UCSD-AML1 (cell line): Measurements from ENCODE around the gene BDP1.
"Not testable (repeated sequence)": the region's sequence is repeated elsewhere in the genome, so short reads cannot be mapped to it uniquely, and the experiment has no call there.

Experiments used
- DNase-seq: peaks from one replicate; lab custom pipeline; 2025; ENCODE audit not compliant: unreplicated experiment; lab: John Stamatoyannopoulos, UW

Gene BDP1, protein sequence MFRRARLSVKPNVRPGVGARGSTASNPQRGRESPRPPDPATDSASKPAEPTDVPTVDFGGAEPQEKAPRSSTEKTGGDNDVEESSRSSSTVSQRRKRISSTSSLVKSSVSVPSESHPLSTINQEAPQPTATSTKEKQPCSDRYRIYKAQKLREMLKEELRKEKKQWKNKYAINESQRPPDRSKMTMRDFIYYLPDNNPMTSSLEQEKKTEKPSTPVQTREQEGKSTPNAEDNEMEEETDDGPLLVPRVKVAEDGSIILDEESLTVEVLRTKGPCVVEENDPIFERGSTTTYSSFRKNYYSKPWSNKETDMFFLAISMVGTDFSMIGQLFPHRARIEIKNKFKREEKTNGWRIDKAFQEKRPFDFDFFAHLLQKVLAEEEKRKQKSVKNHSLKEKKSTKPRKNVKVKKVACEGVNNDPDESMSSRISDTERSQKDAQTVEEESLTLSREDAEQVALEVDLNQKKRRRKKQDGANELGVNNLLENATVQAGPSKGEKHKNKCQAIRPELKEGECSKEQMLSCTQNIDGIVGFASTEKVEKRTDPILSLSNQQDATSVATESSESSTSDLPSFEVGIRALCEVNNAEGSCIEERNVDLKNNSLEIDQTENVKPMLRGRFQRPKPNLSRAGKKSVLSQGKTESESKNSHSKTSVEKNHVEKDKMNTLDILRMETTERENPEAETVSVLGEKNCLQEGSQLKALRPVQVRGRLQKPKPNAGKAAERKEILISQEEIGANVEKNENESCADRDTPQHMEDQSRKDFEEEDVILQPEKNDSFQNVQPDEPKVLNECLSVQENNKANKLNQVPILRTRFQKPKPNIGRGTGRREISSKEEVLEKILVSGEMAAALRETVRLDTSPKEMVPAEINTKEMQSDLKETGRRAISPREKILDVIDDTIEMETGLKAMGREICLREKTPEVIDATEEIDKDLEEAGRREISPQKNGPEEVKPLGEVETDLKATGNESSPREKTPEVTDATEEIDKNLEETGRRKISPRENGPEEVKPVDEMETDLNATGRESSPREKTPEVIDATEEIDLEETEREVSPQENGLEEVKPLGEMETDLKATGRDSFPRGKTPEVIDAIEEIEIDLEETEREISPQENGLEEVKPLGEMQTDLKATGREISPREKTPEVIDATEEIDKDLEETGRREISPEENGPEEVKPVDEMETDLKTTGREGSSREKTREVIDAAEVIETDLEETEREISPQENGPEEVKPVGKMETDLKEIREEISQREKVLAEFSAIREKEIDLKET (N-terminal part only)

DNA sequence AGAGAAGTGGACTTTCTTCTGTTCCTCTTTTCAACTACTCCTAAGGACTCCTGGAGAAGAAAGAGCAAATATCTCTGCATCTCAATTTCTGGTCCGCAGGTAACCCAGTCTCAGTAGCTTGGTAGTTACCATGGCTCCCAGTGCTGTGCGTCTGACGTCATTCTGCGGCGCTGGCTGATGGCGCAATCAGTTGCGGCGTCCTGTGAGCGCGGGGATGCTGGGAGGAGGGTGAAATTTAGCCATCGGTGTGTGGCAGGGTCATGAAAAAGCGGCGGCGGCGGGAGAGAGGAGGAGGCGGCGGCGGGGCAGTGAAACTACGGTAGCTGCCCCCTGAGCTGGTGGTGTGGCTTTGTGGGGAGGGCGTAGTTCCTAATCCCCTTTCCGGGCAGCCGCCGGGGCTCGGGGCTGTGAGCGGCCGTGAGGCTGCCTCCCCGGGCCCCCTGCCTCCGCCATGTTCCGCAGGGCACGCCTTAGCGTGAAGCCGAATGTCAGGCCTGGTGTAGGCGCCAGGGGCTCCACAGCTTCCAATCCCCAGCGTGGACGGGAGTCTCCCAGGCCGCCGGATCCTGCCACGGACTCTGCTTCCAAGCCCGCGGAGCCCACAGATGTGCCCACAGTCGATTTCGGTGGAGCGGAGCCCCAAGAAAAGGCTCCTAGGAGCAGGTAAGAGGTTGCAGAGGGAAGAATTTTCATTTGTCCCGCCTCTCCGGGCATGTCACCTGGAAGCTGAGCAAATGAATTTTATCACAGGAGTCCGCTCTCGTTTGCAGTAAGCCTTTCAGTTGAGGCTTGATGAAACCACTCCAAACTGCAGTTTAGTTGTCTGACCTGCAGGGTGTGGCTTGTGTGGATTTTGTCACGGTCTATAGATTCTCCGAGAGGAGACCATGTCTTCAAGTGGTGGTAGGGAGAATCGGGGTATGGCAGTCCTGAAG lies at the start of gene BDP1:
Gene BDP1 (plus strand): TSS at position 225 of the 935 bp plus-strand sequence. CDS start 227 bp downstream, at position 452.
- DNase-seq: peak; percentile 92

DNA sequence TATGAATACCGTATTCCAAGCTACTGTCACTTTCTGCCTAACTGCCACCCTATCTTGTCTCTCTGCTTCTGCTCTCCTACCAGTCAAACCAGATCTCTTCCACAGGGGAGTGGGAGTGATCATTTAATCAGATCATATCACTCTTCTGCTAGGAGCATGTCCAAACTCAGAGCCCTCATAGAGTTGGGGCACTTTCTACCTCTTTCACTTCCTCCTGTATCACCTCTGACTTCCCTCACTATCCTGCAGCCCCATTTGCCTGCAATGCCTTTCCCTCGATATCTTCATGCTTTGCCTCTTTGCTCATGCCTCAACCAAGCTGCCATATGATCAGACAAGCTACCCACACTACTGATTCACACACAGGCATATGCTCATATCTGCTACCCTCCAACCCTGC lies 45.4 kb upstream of the BDP1 start:
- not testable (repeated sequence) for DNase-seq

DNA sequence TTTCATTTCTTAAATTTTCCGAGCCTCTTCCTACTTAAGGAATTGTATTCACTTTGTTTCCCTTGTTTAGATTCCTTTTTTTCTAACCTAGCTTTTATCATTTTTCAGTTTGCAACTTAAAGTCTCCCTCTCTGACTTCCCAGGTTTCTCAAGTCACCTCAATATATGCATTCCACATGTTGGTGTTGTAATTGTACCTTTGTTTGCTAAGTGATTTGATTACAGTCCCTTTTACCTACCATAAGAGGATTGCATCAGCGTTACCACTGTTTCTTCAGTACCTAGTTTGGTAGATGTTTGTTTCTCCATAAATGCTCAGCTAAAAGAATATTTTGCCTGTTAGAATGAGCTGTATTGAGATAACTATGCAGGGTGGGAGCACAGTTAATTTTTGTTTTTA lies 39.8 kb upstream of the BDP1 start:
- DNase-seq: not testable (repeated sequence)

DNA sequence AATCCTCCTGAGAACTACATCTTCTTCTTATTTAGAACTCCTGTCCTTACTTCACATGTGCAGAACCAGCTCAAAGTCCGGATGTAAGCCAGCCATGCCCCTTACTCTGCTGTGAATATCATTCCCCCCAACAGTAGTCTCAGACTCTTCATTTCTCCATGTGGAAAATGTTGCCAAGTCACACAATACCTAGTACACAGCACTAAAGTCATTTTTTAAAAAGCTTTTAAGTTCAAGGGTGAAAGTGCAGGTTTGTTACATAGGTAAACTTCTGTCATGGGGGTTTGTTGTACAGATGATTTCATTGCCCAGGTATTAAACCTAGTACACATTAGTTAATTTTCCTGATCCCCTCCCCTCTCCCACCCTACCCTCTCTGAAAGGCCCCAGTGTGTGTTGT lies 37.4 kb upstream of the BDP1 start:
- not testable (repeated sequence) for DNase-seq

DNA sequence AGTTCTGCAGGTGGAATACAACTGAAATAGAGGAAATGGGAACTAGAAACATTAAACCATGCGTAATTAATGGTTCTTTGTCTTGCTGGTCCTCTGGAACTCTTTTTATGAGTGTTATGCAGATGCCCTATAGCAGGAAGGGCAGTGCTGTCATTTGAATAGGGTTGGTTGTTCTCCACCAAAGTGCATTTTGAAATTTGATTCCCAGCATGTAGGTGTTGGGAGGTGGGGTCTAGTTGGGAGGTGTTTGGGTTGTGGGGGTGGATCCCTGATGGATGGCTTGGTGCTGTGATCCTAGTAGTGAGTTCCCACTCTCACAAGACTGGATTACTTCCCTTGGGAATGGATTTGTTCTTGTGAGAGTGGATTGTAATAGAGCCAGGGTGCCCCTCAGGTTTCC lies 34.2 kb upstream of the BDP1 start:
- DNase-seq: not testable (repeated sequence)

DNA sequence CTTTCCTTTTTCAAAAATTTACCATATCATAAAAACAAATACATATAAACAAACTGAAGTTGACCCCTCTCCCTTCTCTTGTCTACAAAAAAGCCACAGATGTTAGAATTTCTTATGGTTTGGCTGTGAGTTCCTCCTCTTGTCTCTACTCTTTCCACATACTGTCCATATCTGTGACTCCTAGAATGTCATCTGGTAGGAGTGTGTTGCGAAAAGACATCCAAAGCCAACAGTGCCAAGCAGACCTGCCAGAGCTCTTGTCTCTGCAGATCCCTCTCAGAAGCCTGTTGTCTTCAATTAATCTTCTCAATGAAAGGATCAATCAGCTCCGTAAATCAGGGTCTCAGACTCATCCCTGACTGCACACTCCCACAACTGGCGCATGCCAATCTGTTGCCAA lies 31.6 kb upstream of the BDP1 start:
- not testable (repeated sequence) for DNase-seq

DNA sequence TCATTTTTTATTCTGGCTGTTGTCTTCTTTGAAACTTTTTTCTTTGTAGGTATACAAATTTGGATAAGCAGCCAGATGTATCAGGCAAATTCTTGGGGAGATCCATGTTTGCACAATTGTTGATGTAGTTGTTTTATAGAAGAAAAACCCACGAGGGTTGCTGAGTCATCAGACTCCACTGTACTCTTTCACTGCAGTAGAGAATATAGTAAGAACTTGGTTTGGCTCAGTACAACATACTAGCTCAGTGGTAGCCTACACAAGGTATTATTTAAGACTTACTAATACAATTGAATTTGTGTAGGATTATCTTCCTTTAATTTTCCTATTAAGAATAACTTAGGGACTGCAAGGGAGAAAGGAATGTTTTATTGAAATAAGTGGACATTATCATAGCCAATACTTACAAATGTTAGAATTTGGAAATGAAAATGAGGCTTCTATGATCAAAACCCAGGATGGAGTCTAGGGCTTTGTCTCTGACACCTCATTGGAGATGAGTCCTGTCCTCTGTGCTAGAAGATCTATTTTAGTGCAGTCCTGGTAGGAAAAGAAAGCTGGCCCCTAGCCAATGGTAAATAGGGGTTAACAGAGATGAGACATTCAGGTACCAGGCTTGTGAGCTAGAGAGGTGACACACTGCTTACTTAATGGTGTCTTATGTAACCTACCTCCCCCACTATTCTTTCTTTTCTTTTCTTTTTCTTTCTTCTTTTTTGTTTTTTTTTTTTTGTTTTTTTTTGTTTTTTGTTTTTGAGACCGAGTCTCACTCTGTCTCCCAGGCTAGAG lies 28.6 kb upstream of the BDP1 start:
- not testable (repeated sequence) for DNase-seq

DNA sequence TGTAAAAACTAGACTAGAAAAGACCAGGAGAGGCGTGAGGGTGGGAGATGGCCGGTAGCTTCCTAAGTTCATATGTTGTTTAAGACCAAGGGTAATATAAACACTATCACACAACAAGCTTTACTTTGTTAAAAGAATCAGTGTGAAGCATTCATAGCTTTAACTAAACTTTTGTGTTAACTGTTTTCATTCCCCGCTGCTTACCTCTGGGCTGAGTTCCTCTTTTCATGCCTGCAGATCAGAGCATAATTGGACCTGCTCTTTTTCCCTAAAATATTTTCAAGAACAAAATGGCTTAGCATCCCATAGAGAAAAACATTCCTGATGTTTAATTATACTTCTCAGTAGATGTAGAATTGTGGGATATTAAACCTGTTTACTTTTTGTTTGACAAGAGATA lies 23.0 kb upstream of the BDP1 start:
- not testable (repeated sequence) for DNase-seq

DNA sequence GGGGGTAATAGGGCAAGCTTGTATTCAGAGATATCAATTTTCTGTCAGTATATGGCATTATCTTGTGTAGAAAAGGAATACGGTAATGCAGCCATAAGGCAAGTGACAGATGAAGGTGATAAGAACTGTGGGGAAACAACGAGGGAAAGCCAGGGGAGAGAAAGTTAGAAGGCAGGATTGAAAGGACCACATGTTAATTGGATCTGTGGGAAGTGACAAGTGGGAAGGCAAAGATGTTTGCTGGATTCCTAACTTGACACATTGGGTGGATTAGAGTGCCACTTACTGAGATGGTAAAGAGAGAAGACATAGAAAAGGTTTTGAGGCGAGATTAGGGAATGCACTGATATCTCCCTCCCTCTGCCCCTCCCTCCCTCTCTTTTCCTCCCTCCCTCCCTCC lies 20.6 kb upstream of the BDP1 start:
- DNase-seq: not testable (repeated sequence)

DNA sequence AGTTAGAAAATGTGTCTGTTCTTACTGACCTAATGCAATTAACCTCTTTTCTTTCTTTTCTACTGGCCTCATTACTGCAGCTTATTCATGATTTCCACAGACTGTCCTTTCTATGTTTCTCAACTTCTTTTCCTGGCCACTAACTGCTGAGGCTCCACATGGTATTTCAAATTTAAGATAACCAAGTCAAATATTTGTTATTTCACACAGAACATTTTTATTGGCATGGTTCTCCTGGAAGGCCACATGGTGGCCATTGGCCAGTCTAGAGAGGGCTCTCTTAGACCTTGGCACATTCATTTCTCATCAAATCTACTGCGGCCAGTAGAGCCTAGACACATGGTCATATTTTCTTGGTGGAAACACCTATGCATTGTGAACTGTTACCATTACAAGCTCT lies 13.9 kb upstream of the BDP1 start:
- DNase-seq: not testable (repeated sequence)

DNA sequence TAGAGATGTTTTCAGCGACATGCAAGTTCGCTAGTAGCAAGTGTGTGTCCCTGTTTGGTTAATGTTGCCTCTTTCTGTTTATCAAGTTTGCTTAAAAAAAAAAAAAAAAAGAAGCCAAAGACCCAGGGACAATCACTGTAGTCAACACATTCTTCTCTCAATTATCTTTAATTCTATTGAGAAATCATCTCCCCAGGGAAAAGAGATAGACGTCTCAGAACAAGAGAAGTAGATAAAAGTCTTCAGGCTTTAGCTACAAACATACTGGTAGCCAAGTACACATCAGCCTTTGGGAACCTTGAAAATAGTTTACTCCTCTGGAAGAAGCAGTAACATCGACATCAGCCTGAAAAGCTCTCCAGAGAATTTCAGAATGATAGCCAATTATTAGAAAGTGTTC lies 11.6 kb upstream of the BDP1 start:
- not testable (repeated sequence) for DNase-seq

DNA sequence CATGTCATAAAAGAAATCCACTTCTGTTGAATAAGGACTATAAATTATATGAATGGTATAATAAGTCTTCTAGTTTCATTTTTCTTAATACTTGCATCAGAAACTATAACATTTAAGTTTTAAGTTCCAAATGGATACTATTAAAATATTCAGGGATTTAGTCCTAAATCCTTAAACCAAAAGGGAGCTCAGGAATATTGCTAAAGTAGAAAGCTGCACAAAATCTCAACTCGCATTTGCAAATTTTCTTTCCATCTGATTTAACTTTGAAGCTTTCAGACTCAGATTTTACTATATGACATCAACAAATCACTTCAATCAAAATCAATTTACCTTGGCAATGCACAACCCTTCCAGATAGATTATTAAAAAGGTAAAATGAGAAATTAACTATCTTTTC lies 10.4 kb upstream of the BDP1 start:
- DNase-seq: not testable (repeated sequence)

DNA sequence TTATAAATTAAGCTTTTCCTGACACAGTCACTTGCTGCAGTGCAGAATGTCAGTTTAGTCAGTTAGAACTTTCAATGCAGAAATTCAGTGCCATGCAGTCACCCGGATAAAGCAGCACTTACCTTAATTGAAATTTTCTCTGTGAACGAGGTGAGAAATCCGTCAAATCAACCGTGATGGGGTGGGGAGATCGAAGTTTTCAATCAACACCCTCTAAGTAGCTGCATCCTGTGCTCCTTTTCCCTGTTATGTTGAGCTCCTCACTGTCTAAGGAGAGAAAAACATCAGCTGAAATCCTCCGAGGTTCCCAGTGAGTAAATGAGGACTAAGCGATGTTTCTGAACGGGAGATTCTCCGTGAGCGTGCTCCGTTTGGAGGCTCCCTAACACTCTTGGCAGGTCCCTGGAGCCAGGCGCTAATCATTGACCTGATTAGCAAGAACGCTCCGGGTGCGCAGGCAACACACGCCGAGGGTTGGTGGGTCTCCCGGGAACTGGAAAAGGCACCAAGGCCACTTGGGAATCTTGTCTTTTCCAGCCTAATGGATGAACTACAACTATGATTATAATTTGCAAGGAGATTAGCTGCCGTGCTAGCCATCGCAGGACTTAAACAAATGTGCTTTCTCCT lies 9.8 kb upstream of the BDP1 start:
- not testable (repeated sequence) for DNase-seq

DNA sequence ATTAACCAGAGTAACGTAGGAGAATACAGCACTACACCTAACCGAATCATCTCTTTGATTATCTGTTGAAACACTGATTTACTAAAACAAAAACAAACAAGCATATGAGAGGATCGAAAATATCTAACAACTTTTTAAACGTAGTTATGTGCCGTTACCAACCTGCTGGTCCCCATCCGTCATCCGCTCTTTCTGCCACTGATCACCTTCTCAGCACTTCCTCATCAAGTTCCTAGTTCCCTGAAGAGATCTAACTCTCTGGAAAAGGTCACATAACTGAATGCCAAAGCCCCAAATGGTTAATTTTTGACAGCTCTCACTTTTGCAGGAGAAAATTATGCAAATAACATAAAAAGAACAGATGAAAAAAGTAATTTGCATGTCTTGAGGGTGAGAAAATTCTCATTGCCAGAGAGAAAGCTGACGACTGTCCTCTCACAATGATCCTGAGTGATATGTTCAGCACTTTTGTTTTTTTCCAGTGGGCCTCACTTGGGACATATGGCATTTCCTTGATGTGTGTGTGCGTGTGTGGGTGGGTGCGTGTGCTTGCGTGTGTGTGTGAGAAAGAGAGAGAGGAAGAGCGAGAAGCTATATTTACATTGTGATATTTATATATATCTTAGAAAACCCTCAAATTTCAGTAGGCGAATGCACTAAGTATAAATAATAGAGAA lies 8.8 kb upstream of the BDP1 start:
- not testable (repeated sequence) for DNase-seq

DNA sequence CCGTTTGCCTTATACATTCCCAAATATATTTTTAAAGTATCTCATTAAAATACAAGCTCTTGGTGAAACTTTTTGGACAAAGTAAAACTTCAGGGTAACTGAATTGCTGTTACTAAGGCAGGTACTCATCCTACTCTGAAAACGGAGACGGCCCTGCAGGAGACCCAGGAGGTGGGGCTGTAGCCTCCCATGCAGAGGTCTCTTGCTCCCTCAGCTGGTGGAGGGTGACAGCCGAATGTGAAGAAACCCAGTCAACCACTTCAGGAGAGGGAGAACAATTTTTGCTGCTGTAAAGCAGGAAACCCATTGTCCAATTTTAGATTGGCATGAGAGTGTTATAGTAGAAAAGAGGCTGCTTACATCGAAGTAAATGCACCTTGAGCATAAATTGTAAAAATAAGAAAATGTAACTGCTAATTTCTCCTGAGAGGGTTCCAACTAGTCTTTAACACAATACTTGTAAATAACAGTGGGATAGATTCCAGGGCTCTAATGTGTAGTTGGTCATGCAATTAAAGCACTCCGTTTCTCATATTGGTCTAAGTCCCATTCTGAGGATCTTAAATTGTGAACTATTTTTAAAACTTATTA lies 8.1 kb upstream of the BDP1 start:
- peak; percentile 51 for DNase-seq

DNA sequence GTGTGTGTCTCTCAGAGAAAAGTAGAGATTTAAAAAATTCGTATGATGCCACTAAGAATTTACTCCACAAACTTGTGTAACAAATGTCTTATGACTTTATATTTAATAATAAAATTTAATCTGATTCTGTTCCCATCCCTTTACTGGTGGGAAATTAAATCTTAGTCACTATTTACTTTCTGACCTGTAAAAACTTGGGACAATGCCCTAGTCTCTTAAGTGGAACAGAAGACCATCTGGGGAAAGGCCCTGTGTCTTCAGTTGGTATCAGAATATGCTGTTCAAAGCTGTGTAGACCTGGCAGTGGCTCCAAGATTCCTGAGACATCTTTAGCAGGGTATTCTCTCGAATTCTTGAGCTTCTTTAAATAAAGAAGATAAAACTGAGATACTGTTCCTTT lies 2.6 kb upstream of the BDP1 start:
- DNase-seq: no peak

DNA sequence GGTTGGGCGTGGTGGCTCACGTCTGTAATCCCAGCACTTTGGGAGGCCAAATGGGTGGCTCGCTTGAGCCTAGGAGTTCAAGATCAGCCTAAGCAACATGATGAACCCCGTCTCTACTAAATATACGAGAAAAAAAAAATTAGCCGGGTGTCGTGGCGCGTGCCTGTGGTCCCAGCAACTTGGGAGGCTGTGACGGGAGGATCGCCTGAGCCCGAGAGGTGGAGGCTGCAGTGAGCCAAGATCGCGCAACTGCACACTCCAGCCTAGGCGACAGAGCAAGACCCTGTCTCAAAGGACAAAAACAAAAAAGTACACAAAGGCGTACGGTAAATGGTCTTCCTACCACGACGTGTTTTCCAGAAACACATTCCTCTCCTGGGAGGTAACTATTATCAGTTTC lies 538 bp upstream of the BDP1 start:
- DNase-seq: no peak

DNA sequence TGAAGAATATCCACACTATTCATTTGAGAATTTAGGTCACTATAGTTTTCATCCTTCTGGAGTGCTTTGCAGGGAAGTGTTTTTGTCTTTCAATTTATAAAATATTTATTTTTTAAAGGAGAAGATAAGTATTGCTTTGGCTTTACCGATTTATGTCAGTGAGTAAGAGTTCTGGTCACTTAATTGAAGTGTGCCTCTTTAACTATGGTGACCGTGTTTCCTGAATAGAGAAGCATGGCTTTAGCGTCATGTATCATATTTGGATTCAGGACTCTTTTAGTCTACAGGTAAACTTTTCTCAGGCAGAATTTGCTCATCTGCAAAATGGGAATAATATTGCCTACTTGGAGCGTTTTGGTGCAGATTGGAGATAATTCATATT lies 902 bp downstream of the BDP1 start:
- DNase-seq: no peak
